RWPE1 (cell line): ENCODE results near the gene LRRC74B.

Experiments used
- CTCF ChIA-PET: fragments of 350-600 bp; sonication (Branson Sonifier 250); formaldehyde crosslinking; extraction: SDS; loops from one replicate; lab custom pipeline; 2021; lab: Yijun Ruan, JAX
- POLR2A ChIA-PET: fragments of 400-600 bp; formaldehyde crosslinking; extraction: SDS; loops from one replicate; lab custom pipeline; 2020; ENCODE audit warnings: antibody characterized with exemption; ENCODE audit not compliant: low non-redundant PET; lab: Yijun Ruan, JAX
- DNase-seq: peaks from one replicate; pipeline ENCODE4 v3.0.0; 2012; ENCODE audit warnings: low spot score
- H3K27ac ChIP-seq: fragments of 450-650 bp; 2 replicates; pipeline ENCODE4 v1.5.1; 2017
- CTCF ChIP-seq: fragments of 450-650 bp; conservative IDR thresholded peaks from 2 replicates; pipeline ENCODE4 v1.5.1; 2017; ENCODE audit warnings: low read depth, mild to moderate bottlenecking

LRRC74B gene

GRCh38 chr22:21009638-21010425, 35.9 kb upstream of the LRRC74B start:
- no peak for DNase-seq

GRCh38 chr22:21010426-21011113, 35.2 kb upstream of the LRRC74B start:
- ChIA-PET POLR2A (no interaction called here), CTCF (interaction anchor here (0.6 kb wide), 1 partner anchor 889 kb away, joined by 3 read pairs; no protein-coding TSS in a partner anchor)
- no peak overlapping the region for H3K27ac ChIP-seq
- TF ChIP-seq CTCF, result no peak
- no peak for DNase-seq

More at GRCh38 chr22:21009638-21010425, 35.9 kb upstream of the LRRC74B start:
- TF ChIP-seq CTCF, result no peak
- H3K27ac ChIP-seq, result no peak overlapping the region
- POLR2A ChIA-PET, result no interaction called here
- CTCF ChIA-PET, result interaction anchor here (0.6 kb wide), 1 partner anchor 890 kb away, joined by 3 read pairs; no protein-coding TSS in a partner anchor

DNA sequence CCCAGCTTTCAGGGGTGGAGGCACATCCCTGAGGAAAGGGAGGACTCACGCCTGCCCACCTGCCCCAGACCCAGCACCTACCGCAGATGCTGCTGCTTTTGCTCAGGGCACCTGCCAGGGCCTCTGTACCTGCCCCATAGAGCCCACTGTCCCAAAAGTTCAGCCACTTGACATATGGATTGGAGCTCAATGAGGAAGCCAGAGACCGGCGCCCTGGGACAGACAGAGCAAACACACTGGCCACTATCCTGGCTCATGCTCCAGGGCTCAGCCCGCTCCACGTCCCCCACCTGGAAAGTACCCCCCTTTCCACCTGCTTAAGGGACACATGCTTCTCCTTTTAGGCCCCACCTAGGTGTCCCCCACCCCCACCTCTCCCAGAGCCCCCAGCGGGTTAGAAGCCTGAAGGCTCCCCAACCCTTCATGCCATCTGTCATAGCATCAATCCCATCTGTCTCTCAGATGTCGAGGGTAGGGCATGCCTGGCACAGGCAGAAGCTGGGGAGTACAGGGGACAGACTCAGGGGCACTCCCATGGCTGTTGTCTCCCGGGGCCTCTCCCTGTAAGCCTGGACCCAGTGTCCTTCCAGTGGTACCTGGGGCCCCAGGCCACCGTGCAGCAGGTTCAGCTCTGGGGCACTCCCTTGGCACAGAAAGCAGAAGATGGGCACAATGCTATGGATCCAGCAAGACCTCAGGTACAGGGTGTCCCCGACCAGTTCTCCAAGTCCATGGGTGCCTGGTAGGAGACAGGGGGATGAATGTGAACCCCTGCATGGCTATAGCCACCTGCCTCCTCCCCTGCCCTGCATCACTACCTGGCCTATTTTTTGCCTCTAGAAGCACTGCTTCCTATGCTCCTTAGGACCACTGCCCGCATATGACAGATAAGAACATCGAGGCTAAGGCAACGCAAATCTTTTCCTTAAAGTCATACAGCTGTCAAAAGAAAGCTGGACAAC, 33.0 kb upstream of the LRRC74B start:
- no peak for TF ChIP-seq CTCF
- no peak for DNase-seq
- ChIA-PET POLR2A (no interaction called here), CTCF (no interaction called here)
- H3K27ac ChIP-seq, result peak overlapping the region; percentile 92

- H3K27ac ChIP-seq, result peak overlapping the region; percentile 92
- DNase-seq, result no peak
- no peak for TF ChIP-seq CTCF
- ChIA-PET POLR2A (no interaction called here), CTCF (interaction anchor here (0.6 kb wide), 1 partner anchor 24 kb away, joined by 4 read pairs; no protein-coding TSS in a partner anchor)
These were observed 32.0 kb upstream of the LRRC74B start for GRCh38 chr22:21013657-21014201.

DNA sequence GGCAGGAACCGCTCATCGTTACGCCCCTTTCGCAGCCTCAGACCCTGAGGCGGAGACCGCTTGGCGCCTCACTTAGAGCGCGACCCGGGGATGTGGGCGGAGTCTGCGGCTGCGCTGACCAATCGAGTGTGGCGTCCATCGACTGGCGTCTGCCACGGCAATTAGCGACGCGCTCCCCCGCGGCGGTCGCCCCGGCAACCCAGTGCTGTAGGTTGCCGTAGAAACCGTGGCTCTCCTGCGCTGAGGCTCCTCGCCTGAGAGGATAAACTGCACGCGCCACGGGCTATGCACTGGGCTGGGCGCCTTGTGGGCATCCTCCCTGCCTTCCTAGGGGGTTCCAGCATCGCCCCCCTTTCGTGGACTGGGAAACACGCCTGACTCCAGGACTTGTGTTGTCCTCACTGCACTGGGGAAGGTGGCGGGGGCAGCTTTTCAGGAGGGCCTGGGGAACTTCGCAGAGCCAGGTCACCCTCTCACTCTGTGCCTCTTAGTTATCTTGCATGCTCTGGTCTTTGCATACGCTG, 31.5 kb upstream of the LRRC74B start:
- CTCF ChIA-PET, result interaction anchor here (0.6 kb wide), 1 partner anchor 23 kb away, joined by 4 read pairs; no protein-coding TSS in a partner anchor
- no peak for TF ChIP-seq CTCF
- POLR2A ChIA-PET, result interaction anchor here (0.6 kb wide), 1 partner anchor 31 kb away, joined by 9 read pairs; no protein-coding TSS in a partner anchor
- DNase-seq, result peak; percentile 85
- peak overlapping the region; percentile 92 for H3K27ac ChIP-seq
